ENCODE results near the gene CDH13.

DNA sequence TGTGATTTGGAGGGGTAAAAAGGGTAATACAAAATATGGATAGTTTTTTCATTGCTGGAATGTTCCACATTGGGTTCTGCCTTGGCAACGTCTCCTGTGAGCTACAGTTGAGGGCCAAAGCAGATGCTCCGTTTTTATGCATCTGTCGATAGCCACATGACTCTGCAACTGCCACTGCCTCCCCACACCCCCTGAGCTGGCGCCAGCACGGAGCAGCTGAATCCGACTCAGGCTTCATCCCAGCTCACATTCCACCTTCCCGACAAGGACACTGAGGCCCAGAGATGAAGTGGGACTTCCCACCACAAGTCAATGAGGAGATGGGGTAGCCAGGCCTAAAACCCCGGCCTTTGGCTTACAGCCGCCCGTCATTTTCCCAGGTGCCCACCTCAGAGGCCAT lies 334.1 kb downstream of the CDH13 start:
- TF ChIP-seq, protein P1, sequence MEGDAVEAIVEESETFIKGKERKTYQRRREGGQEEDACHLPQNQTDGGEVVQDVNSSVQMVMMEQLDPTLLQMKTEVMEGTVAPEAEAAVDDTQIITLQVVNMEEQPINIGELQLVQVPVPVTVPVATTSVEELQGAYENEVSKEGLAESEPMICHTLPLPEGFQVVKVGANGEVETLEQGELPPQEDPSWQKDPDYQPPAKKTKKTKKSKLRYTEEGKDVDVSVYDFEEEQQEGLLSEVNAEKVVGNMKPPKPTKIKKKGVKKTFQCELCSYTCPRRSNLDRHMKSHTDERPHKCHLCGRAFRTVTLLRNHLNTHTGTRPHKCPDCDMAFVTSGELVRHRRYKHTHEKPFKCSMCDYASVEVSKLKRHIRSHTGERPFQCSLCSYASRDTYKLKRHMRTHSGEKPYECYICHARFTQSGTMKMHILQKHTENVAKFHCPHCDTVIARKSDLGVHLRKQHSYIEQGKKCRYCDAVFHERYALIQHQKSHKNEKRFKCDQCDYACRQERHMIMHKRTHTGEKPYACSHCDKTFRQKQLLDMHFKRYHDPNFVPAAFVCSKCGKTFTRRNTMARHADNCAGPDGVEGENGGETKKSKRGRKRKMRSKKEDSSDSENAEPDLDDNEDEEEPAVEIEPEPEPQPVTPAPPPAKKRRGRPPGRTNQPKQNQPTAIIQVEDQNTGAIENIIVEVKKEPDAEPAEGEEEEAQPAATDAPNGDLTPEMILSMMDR (IDR thresholded peaks at IDR 0.05; ENCODE audit: low read depth, low read length, poor library complexity, severe bottlenecking) = no peak
- TF ChIP-seq EZH2phosphoT487 (IDR thresholded peaks at IDR 0.05; ENCODE audit: borderline replicate concordance, low read length) = no peak

Data from DOHH2 (cell line).